Stimulated activated CD4-positive, alpha-beta T cell treated with anti-CD3 and anti-CD28 coated beads, Interleukin-4, amount 100 ng/mL, for 1 hour (primary cell): ENCODE data around the gene ASIC4.

Source experiments
- DNase-seq: peaks from one replicate; pipeline ENCODE4 v3.0.0-alpha.2; 2020

Gene ASIC4

DNA sequence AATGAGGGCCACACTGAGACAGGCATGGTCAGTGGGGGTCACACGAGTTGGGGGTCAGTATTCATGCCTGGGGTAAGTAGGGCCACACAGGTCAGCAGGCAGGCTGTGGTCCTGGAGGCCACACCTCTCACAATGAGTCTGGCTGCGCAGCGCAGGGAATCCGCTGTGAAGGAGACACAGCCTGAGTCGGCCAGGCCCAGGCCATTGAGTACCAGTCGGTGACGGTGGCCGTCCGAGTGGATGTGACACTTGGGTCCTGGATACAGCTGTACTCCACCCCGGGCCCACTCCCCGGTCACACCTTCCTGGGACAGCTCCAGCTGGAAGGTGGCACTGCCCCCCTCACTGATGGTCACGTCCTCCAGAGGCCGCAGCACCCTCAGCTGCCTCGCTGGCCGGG lies 40.1 kb downstream of the ASIC4 start:
- no peak for DNase-seq

DNA sequence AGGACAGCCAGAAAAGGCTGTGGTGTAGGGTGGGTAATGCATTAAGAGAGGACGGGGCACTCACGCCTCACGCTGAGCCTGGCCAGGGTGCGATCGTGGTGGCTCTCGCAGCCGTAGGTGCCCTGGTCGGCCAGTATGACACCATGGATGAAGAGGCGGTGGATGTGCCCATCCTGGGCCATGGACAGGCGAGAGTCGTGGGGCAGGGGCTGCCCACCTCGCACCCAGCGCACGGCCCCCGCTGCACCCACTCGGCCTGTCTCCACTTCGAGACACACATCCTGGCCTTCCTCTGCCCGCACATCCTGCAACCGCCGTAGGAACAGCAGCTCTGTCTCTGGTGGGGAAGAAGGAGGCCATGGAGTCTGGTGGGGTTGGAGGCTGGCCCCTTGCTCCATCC lies 41.7 kb downstream of the ASIC4 start:
- DNase-seq = no peak

DNA sequence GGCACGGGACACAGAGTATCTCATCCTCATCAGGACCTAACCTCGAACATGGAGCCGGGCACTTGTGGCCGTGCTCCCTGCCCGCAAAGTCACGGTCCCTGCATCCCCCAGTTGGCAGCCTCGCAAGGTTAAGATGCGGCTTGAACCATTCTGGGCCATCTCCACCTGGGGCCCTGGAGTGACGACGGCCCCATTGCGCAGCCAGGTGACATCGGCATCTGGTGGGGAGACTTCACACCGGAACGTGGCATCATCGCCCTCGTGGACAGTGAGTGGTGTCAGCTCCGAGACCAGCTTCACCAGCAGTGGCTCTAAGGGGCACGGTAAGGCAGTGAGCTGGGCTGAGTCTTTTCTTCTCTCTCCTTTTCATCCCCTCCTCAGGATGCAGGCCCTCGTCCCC lies 42.1 kb downstream of the ASIC4 start:
- DNase-seq = no peak

DNA sequence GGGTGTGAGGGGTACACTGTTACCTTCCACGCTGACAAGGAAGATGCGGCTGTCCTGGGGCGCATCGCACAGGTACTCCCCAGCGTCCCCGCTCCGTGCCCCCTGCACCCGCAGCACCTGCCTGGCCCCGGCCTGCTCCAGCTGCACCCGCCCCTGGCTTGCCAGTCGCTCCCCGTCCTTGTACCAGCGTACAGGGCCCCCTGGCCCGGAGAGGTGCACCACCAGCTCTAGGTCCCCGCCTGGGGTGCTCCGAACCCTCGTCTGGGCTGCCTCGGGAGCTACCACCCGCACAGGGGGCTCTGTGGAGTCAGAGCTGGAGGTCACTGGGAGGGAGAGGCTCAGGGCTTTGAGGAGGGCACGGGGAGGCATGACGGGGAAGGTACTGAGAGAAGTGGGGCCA lies 43.0 kb downstream of the ASIC4 start:
- no peak for DNase-seq

DNA sequence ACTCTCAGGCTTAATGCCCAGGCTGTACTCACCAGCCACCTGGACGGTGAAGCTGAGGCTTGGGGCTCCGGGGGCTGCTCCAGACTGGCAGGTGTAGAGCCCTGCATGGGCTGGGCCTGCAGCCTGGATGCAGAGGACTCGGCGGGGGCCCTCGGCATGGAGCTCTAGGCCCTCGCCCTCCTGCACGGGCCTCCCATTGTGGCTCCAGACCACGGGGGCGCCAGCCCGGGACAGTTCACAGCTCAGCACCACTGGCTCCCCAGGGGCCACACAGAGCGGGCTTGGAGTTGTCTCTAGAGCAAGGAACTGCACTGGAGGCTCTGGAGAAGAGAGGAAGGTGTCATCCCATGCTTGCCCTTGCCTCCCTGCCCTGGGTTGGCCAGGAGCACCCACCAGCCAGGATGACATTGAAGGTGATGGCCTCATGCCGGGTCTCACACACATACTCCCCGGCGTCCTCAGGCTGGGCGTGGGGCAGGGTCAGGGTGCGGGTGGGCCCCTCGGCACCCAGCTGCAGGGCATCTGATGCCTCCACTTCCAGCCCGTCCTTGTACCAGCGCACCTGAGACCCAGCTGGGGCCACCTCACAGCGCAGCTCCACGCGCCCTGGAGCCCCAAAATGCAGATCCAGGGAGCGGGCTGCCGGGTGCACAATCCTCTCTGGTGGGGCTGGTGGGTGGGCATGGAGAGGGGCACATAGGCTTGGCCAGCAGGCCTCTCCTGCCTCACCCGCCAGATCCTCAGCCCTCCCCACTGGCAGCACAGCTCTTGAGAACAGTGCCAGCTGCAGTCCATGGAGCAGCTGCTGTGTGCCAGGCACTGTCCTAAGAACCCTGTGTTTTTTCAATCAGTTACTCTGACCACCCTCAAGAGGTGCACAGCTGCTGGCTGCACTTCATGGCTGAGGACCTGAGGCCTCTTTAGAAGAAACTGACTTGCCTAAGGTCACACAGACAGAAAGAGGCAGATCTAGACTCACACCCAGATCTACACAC lies 43.8 kb downstream of the ASIC4 start:
- no peak for DNase-seq

DNA sequence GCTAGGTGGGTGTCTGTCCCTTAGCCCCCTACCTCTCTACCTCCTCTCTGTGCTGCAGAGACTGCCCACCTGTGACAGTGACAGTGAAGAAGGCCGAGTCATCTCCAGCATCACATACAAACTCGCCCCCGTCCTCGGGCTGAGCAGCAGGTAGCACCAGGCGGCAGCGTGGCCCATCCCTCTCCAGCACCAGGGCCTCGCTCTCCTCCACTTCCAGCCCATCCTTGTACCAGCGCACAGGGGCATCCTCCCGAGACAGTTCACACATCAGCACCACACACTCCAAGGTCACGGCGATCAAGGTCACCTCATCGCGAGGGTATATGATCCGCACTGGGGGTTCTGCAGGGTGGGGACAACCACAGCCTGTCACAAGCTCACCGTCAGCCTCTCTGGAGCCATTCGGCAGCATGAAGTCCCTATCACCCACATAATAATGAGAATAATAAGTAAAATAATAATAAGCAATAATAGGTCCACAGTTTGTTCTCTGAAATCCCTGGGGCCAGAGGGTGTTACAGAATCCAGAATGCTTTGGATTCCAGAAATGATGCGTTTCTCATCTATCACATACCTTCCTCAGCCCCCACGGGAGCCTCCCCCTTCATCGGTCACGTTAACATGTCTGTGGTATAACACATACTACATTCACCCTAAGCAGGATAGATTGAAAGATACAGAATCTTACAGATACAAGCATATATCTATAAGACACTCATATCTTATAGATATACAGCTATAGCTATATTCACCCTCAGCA lies 45.1 kb downstream of the ASIC4 start:
- DNase-seq = no peak

DNA sequence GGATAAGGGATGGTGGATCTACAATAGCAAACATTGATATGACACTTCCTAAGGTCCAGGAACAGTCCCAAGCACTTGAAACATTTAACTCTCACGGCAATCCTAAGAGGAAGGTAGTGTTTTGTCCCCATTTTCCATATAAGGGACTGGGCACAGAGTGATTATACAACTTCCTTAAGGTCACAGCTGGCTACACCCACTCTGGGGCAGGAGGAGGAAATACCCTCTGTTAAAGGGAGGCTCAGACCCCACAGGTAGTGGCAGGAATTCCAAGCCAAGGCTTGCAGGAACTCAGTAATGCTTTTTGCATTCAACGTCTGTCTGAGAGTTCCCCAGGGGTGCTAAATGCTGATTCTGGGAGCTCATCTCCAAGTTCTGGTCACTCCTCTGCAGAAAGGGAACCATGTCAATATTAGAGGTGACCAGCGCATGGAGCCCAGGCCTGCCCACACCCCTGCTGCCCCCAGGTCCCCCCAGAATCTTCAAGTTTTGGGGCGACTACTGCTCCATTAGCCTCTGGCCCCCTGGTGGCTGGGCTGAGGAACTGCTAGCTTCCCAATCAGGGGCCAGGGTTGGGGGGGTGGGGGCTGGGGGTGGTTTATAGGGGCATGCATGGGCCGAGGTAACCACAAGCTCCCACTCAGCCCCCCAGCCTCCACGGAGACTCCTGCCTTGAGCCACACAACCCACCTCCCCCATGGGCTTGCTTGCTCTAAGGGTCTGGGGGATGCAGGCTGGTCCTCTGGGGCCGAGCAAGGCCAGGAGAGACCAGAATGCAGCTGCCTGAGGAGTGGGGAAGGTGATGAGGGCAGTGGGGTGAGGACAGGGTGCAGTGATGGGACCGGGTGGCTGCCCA lies 46.0 kb downstream of the ASIC4 start:
- DNase-seq = peak; percentile 28

DNA sequence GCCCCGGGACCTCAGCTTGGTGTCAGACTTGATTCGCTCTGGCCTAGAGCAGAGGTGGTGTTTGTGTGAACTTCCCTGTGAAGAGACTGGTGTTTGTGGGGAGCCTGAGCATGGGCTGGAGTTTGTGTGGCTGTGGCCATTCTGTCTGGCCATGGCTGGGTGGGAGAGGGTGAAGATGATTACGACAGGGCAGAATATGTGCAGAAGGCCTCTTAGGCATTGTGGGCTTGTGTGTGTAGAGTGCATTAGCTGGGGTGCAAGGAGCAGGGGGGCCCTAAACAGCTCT lies 46.6 kb downstream of the ASIC4 start:
- DNase-seq = no peak

DNA sequence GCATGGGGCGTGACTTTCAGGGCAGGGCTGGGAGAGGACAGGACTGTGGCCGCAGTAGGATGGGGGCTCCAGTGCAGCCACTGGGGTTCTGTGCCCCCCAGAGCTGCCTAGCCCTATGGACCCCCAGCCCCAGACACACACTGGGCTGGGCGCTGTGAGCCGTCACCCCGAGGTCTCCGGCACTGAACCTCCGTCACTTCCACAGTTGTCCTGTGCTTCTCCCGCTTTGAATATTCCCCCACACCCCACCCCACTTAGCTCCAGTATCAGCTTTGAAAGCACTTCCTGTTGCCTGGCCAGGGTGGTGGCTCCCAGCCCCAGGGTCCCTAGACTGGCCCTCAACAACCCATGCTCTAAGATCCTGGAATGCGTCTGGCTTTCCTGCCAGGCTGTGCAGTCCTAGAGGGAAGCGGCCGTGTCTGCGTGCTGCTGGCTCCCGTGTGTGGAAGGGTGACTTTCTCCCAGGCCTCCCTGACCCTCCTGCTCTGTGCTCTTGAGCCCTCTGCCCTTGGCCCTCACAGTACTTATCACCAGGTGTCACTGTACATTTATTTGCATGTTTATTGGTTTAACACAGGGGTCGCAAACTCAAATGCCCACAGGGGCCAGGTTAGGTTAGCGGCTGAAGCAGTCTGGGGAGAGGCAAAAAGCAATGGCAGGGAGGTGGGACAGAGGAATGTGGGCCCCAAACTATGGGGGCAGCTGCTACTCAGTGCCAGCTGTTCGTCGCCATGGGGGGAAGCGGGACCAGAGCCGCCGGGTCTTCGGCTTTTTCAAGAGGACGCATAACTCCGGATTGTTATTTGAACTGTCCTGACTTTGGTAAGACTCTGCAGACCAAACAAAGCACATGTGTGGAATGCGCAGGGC lies 47.1 kb downstream of the ASIC4 start:
- no peak for DNase-seq

DNA sequence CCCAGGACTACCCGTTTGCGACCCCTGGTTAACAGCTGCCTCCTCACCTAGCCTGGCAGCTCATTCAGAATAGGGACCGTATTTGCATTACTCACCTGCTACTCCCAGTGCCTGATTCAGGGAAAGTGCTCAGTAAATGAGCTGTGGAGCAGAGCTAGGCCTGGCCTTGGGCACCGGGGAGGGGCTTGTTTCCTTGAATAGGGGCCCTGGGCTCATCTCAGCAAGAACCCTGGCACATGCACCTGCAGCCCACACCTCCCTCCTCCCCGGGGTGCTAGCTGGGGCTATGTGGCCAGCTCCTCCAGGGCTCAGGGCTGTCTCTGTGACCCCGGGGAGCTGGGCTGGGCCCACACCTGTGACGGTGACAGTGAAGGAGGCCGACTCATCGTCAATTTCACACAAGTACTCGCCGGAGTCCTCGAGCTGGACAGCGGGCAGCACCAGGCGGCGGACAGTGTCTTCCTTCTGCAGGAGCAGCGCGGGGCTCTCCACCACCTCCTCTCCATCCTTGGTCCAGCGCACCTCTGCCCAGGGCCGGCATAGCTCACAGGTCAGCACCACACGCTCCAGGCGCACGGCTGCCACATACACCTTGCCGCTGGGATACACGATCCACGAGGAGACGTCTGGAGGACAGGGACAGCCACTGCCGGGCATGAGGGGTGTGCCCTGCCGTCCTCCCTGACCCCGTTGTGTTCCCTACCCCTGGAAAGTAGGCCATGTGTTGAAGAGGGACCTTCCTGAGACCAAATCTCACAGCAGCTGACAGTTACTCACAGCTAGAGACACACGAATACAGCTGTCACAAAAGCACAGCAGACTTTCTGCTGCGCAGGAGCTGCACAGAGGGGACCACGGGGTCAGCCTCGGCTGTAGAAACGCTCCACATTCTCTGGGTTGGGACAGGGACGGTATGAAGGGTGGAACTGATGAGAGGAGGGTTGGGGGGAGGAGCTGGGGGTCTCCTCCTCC lies 48.1 kb downstream of the ASIC4 start:
- no peak for DNase-seq

DNA sequence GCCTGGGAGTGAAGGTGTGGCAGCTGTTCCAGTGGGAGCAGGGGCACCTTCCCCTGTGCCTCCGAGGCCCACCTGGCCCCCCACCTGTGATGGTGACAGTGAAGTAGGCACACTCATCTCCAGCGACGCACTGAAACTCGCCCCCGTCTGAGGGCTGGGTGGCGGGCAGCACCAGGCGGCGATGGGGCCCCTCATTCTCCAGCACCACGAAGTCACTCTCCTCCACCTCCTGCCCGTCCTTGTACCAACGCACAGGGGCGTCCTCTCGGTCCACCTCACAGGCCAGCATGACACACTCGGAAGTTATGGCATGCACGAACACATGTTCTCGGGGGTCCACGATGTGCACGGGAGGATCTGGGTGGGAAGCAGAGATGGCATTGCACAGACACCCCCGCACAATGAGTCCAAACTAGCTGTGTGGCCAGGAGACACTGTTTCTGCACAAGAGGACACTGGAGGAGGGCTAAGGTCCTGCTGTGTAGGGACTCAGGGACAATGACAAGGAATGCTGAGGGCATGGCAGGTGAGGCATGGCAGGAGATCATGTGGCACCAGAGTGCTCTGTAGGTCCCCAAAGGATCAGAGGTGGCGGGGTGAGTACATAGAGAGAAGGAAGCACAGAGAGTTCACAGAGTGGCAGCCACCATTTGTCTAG lies 49.1 kb downstream of the ASIC4 start:
- DNase-seq = no peak

DNA sequence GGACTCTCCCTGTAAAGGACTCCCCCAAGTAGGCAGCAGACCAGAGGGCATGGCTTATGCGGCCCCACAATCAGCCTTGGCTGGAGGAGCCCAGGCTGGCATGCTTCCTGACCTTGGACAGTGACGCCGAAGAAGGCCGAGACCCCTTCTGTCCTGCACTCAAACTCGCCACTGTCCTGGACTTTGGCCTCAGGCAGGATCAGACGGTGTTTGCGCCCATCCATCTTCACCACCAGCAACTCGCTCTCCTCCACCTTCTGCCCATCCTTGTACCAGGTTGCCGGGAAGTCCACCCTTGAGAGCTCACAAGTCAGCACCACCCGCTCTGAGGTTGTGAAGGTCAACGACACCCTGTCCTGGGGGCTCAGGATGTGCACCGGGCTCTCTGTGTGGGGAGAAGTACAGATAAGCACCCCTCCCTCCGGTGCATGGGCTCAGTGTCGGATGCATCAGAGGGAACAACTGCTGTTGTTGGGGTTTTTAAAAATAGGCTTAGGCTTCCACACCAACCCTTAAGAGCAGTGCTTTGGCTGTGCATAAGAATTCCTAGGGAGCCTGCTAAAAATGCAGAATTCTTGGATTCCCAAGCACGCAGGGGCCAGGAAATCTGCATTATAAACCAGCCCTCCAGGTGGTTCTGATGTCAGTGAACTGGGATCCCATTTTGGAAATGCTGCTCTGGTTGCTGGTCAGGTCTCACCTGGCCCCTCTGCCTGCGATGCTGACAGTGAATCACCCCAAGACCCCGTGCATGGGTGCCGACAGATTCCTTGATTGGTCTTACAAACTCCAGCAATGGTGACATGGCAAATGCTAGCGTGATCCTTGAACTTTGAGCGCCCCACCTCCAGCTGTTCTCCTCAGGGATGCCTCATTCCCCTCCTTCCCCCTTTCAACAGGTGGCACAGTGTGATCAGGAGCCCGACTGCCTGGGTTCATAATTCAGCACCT lies 51.1 kb downstream of the ASIC4 start:
- DNase-seq = no peak

DNA sequence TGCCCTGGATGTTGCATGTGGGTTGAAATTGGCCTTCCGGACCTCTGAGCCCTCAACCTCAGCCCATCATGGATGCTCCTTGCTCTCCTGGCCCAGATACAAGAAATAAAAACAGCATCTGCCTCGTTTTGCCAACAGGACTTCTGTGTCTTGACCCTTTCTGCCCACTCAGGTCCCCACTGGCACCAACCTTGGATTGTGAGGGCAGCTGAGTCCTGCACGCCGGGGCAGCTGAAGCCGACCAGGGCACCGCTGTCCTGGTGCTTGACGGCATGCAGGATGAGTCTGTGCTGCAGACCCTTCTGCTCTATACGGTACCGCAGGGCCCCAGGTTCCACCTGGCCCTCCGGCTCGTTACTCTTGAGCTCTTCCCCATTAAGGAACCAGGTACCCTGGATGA lies 52.4 kb downstream of the ASIC4 start:
- no peak for DNase-seq

DNA sequence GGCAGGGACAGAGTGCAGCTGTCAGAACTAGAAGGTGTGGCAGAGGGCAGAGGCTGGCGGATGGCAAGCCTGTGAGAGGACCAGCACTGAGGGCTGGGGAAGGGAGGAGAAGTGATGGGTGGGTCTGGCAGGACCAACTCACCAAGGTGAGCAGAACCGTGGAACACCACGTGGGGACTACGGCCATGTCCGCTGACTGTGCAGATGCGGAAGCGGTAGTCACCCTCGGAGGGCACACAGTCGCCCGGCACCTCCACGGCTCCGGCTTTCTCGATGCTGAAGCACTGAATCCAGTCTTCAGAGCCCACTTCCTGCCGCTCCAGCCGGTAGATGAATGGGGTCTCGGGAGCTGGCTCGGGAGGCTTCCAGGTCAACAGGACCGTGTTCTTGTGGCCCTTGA lies 52.8 kb downstream of the ASIC4 start:
- no peak for DNase-seq

DNA sequence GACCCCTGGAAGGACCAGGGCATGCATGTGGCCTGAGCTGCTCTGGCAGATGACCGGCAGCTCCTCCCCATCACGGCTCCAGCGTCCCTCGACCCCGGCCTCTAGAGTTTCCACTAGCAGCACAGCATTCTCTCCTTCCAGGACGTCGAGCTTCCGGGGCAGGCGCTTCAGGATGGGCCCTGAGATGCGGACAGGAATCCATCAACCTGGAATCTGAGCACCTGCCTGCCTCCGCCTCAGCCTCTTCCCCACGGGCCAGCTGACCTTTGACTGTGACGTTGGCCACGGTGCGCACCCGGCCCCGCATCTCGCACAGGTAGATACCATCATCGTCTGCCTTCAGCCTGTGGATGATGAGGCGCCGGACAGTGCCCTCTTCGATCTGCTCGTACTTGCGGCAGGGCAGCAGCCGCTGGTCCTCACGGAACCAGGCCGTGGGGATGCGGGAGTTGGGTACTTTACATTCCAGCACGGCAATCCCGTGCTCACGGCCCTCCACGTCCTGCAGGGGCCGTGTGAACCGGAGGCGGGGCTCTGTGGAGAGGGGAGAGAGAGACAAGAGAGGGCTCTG lies 53.6 kb downstream of the ASIC4 start:
- DNase-seq = no peak

DNA sequence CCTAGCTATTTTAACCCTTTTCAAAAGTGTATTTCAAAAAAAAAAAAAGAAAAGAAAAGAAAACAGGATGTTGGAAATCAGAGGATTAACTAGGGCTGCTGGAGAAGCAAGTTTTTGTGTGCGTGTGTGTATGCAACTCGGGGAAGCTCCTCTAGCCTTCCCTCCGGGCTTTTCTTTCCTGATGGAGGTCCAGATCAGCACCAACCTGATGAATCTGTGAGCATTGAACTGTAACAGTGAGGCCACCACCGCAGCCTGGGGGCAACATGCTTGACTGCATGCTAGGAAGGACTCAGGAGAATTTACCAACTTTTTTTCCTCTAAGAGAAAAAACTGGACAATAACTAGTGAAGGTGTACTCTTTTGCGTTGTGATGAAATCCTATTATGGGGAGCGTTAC lies 54.8 kb downstream of the ASIC4 start:
- DNase-seq = no peak

DNA sequence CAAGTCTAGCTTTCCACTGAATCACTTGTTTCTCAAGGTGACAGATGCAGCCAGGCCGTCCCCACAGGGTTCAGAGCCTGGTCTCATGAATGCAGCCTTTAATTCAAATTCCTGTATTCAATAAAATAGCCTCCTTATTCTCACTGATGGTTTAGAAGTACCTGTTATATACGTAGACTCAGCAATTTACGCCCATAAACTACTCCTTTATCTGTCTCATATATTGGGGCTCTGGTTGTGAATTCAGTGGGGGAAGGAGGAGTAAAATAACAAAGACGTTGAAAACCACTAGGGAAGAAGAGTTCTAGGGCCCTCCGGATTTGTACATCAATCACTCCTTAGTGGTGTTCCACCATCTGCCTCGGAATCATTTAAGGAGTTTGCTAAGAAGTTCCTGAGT lies 55.4 kb downstream of the ASIC4 start:
- no peak for DNase-seq

DNA sequence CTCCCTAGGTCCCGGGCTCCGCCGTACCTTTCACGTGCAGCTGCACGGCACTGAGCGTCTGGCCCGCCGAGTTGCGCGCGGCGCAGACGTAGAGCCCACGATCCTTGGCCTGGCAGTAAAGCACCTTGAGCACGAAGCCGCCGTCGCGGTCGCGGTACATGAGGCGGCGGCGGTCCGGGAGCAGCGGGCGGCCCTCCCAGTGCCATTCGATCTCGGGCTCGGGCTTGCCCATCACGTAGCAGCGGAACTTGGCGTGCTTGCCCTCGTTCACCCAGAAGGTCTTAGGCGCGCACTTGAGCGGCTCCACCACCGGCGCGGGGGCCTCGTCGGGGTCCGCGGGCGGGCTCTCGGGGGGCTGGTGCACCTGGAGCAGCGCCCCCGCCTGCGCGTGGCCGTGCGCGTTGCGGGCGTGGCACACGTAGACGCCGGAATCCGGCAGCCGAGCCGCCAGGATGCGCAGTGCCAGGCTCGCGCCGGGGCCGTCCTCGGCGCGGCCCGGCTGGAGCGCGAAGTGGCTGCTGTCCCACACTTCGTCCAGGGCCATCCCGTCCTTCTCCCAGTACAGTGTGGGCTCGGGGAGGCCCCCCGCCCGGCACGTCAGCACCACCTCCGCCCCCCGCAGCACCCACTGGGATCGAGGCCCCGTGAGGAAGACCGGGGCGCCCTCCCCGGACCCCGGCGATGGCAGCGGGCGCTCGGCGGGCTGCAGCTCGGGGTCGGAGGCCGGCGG lies 56.1 kb downstream of the ASIC4 start:
- DNase-seq = no peak
